ENCODE results near the gene MAP4K2.
A peak's percentile ranks its signal among the peaks of the same experiment; 100 is the strongest.

DNA sequence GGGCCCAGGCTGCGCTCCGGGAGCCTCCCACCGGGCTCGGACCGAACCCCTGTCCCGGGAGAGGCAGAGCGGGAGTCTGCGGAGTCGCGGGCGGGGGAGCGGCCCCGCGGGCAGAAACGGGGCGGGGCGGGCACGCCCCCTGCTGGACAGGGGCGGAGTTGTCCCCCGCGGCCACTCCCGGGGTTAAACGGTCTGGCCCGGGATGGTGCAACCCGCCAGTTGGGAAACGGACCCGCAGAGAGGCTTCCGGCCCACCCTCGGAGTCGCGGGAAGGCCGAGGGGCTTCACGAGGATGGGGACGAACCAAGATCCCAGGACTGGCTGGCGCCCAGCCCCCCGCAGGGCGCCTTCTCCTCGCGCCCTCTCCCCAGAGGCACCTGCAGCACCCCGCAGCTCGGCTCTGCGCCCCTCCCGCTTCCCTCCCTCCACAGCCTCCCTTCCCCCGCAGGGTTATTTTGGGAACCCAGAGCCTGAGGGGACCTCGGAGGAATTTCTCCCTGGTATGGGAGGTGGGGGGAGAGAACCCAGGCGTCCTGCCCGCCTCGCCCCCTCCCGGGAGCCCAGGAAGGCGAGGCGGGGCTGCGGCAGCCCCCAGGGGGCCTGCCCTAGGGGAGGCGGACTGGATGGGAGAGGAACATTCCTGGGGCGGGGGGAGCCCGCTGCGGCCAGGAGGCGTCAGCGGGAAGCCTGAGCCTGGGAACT is 60.0 kb downstream of the MAP4K2 start:
- TF ChIP-seq, protein P1, sequence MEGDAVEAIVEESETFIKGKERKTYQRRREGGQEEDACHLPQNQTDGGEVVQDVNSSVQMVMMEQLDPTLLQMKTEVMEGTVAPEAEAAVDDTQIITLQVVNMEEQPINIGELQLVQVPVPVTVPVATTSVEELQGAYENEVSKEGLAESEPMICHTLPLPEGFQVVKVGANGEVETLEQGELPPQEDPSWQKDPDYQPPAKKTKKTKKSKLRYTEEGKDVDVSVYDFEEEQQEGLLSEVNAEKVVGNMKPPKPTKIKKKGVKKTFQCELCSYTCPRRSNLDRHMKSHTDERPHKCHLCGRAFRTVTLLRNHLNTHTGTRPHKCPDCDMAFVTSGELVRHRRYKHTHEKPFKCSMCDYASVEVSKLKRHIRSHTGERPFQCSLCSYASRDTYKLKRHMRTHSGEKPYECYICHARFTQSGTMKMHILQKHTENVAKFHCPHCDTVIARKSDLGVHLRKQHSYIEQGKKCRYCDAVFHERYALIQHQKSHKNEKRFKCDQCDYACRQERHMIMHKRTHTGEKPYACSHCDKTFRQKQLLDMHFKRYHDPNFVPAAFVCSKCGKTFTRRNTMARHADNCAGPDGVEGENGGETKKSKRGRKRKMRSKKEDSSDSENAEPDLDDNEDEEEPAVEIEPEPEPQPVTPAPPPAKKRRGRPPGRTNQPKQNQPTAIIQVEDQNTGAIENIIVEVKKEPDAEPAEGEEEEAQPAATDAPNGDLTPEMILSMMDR (IDR thresholded peaks at IDR 0.05; ENCODE audit: low read length) = peak; percentile 80
- no peak for TF ChIP-seq EZH2phosphoT487 (IDR thresholded peaks at IDR 0.05; ENCODE audit: low read length)

All from MM.1S (cell line).